Heart right ventricle (tissue), 16 donors: ENCODE results near the gene KLF13. TPM values are rescaled to one million over a fixed set of nuclear protein-coding genes. Genes with fewer than 3 reads are reported as not detected.

Experiments
- ATAC-seq, 8 donors: fragments of 200-7000 bp; cut with Tn5 transposase; one replicate each; pipeline ENCODE4 v1.9.1; 2020; ENCODE audit warnings: mild to moderate bottlenecking in 8 of 8, moderate library complexity in 8 of 8, moderate number of reproducible peaks in 1 of 8
- DNase-seq, 2 donors: peaks; one replicate each; pipeline ENCODE4 v3.0.0-alpha.2; 2020
- H3K27ac ChIP-seq, 10 donors: fragments of 200-600 bp; sonication (generic) in 2 of 10; one replicate each; pipeline versions ENCODE4 v1.5.0 to v1.8.0; 2020 to 2022; ENCODE audit warnings: mild to moderate bottlenecking in 3 of 10
- H3K27me3 ChIP-seq, 7 donors: fragments of 200-600 bp; one replicate each; pipeline ENCODE4 v1.8.0; 2021 to 2022; ENCODE audit warnings: mild to moderate bottlenecking in 2 of 7
- H3K36me3 ChIP-seq, 9 donors: fragments of 200-600 bp; sonication (generic) in 1 of 9; one replicate each; pipeline versions ENCODE4 v1.5.0 to v1.8.0; 2020 to 2022; ENCODE audit warnings: mild to moderate bottlenecking in 2 of 9
- H3K4me1 ChIP-seq, 9 donors: fragments of 200-600 bp; sonication (generic) in 1 of 9; one replicate each; pipeline versions ENCODE4 v1.5.0 to v1.8.0; 2020 to 2022; ENCODE audit warnings: mild to moderate bottlenecking in 4 of 9
- H3K4me3 ChIP-seq, 10 donors: fragments of 200-600 bp; sonication (generic) in 2 of 10; one replicate each; pipeline versions ENCODE4 v1.5.0 to v1.8.0; 2020 to 2022; ENCODE audit warnings: mild to moderate bottlenecking in 7 of 10, moderate library complexity in 2 of 10
- H3K9me3 ChIP-seq, 11 donors: fragments of 200-600 bp in 10 of 11; sonication (generic) in 2 of 11; one replicate each; pipeline versions ENCODE4 v1.5.0 to v1.8.0; 2013 to 2022; ENCODE audit warnings: mild to moderate bottlenecking in 2 of 11, control low read depth in 1 of 11, moderate library complexity in 1 of 11
- CTCF ChIP-seq, 9 donors: fragments of 200-600 bp; sonication (generic) in 2 of 9; IDR thresholded peaks; one replicate each; pipeline versions ENCODE4 v1.5.0 to v1.8.0; 2021 to 2022; ENCODE audit warnings: antibody characterized with exemption in 9 of 9, mild to moderate bottlenecking in 5 of 9, moderate library complexity in 1 of 9
- WGBS, 2 donors: extraction: QIAGEN DNeasy Blood & Tissue Kit; methylation state at CpG; one replicate each; pipeline ENCODE4 v1.1.7; 2013; ENCODE audit warnings: inconsistent platforms in 1 of 2; 5-methylcytosine and 5-hydroxymethylcytosine counted together
- intact Hi-C, 10 donors: fragments of 100-400 bp; cut with DNase I; formaldehyde crosslinking; loops; one replicate each; pipeline versions ENCODE4 v1.11.1 to v1.14.2; 2022
- polyA plus RNA-seq, 2 donors: library from polyadenylated mRNA; stranded (reverse); fragments of 200-250 nt; gene quantifications; one replicate each; pipeline ENCODE4 v1.2.3, GENCODE V29; 2013
- total RNA-seq, 10 donors: library from RNA; stranded (reverse); fragmentation: NEBNext Ultra II Directional in 3 of 10; extraction: Animal tissue kit (Norgen Biotek cat#: 25700) in 3 of 10; gene quantifications; one replicate each; pipeline versions ENCODE4 v1.2.1 to v1.2.4, GENCODE V29; 2021 to 2023
- donor health status: Arrhythmogenic right ventricular cardiomyopathy.
- donor health status: ischemic (EF 13 %, LVEDD 7.1; RV severe dilation, severe dysfunction).
- donor health status: healthy with polysubstance abuse.
- donor health status: DM: no; HTN: yes; CAD: no.
- donor health status: DM: no; HTN: no; CAD: no.
- donor health status: ischemic (EF 25% LVEDD 6.9; RV normal size, moderate dysfunction).
- donor health status: ischemic (EF 25% LVEDD 5.7; RV mildly dilated, moderate dysfunction).
- donor health status: healthy.
- donor health status: DM: yes; HTN: yes; CAD: no.
- donor health status: Ischemic cardiomyopathy.
- donor health status: ischemic (EF 35%, LVEDD 5.7; RV mildly dilated, moderate dysfunction).
- donor health status: nonischemic (EF 11% LVEDD 7.7; RV severe dilation, severe dysfunction).
- donor health status: DM: yes; HTN: yes; CAD: no.
- donor health status: PGD.
- donor health status: ischemic (EF 29% LVEDD 5.4; RV normal size, mild dysfunction).
- donor health status: nonischemic (EF 23%, LVEDD 6.1; RV moderate dilation, normal function).

KLF13 gene
- total and polyA plus RNA-seq, 12 donors, result 28.4 to 101 (median 45.0) TPM

- ATAC-seq, result peak in 1 of 8 donors; percentile 19
Measured at GRCh38 chr15:31349233-31350141, 22.9 kb downstream of the KLF13 start.

GRCh38 chr15:31350771-31351170, 24.1 kb downstream of the KLF13 start:
- ATAC-seq, result no peak
- intact Hi-C loops, result loop anchor here in 5 of 10 donors (5.0 to 10.0 kb wide), 3 partner anchors 37 to 134 kb away; no protein-coding TSS in a partner anchor
- Histone ChIP-seq H3K27me3 (no peaks in the 10 kb centered on the region), H3K36me3 (peaks cover 0 to 41% (median 0%) of the 10 kb centered on the region in 9 donors), H3K27ac (peak overlapping the region in 8 of 10 donors; percentile 1 to 97 (median 62)), H3K9me3 (no peaks in the 10 kb centered on the region), H3K4me1 (peaks cover 45 to 100% (median 100%) of the 10 kb centered on the region in 9 donors), H3K4me3 (no peak overlapping the region)
- no peak for DNase-seq
- WGBS, 2 donors, result 88 to 89% methylated on average over 7 of the region's 7 CpGs
- TF ChIP-seq CTCF (IDR thresholded peaks at IDR 0.05), result no peak

More at GRCh38 chr15:31349233-31350141, 22.9 kb downstream of the KLF13 start:
- H3K4me1 ChIP-seq, result peaks cover 50 to 100% (median 100%) of the 10 kb centered on the region in 9 donors
- H3K27me3 ChIP-seq, result no peaks in the 10 kb centered on the region
- intact Hi-C loops, result loop anchor here in 5 of 10 donors (5.0 to 10.0 kb wide), 3 partner anchors 38 to 135 kb away; no protein-coding TSS in a partner anchor
- TF ChIP-seq CTCF (IDR thresholded peaks at IDR 0.05), result no peak
- no peak overlapping the region for H3K4me3 ChIP-seq
- H3K36me3 ChIP-seq, result peaks cover 0 to 28% (median 0%) of the 10 kb centered on the region in 9 donors
- DNase-seq, result no peak
- WGBS, 2 donors, result 73 to 75% methylated on average over 13 of the region's 13 CpGs
- peak overlapping the region; percentile 37 to 95 (median 59) for H3K27ac ChIP-seq
- H3K9me3 ChIP-seq, result no peaks in the 10 kb centered on the region

- H3K4me3 ChIP-seq, result peak overlapping the region in 3 of 10 donors; percentile 36 to 41 (median 37)
- no peaks in the 10 kb centered on the region for H3K27me3 ChIP-seq
- peak; percentile 54 to 85 (median 75) for ATAC-seq
- H3K27ac ChIP-seq, result peak overlapping the region; percentile 83 to 98 (median 94)
- TF ChIP-seq CTCF (IDR thresholded peaks at IDR 0.05), result no peak
- 18 to 23% methylated on average over 8 of the region's 8 CpGs for WGBS, 2 donors
- intact Hi-C loops, result loop anchor here in 5 of 10 donors (2.0 to 10.0 kb wide), 4 partner anchors 18 to 132 kb away; no protein-coding TSS in a partner anchor
- H3K9me3 ChIP-seq, result no peaks in the 10 kb centered on the region
- H3K36me3 ChIP-seq, result peaks cover 0 to 36% (median 0%) of the 10 kb centered on the region in 9 donors
- DNase-seq, result peak; percentile 71 to 79
- peaks cover 52 to 100% (median 100%) of the 10 kb centered on the region in 9 donors for H3K4me1 ChIP-seq
Measured at GRCh38 chr15:31352339-31352751, 25.7 kb downstream of the KLF13 start.
